Measurements from ENCODE around the gene FAM131A.

Gene FAM131A

GRCh38 chr3:184382326-184383032 lies 45.1 kb downstream of the FAM131A start:
- no peak overlapping the region for H3K4me3 ChIP-seq (ENCODE audit: low read depth in 1 of 2, low read length in 2 of 2)
- H3K36me3 ChIP-seq (ENCODE audit: control insufficient read depth in 1 of 2, insufficient read depth in 2 of 2, low read length in 2 of 2): peaks cover 0 to 6% of the 10 kb centered on the region in 2 donors
- H3K27me3 ChIP-seq (ENCODE audit: low read depth, low read length): peaks cover 14% of the 10 kb centered on the region
- no peaks in the 10 kb centered on the region for H3K9me3 ChIP-seq (ENCODE audit: control insufficient read depth in 1 of 2, low read length in 2 of 2)
- peaks cover 0 to 13% of the 10 kb centered on the region in 2 donors for H3K4me1 ChIP-seq (ENCODE audit: control insufficient read depth in 1 of 2, insufficient read depth in 2 of 2, low read length in 2 of 2)
- no peak overlapping the region for H3K27ac ChIP-seq (ENCODE audit: low read length)

- Histone ChIP-seq H3K4me3 (ENCODE audit: low read depth in 1 of 2, low read length in 2 of 2) (no peak overlapping the region), H3K27me3 (ENCODE audit: low read depth, low read length) (peaks cover 8% of the 10 kb centered on the region), H3K36me3 (ENCODE audit: control insufficient read depth in 1 of 2, insufficient read depth in 2 of 2, low read length in 2 of 2) (peaks cover 0 to 6% of the 10 kb centered on the region in 2 donors), H3K4me1 (ENCODE audit: control insufficient read depth in 1 of 2, insufficient read depth in 2 of 2, low read length in 2 of 2) (peaks cover 0 to 13% of the 10 kb centered on the region in 2 donors), H3K27ac (ENCODE audit: low read length) (no peak overlapping the region), H3K9me3 (ENCODE audit: control insufficient read depth in 1 of 2, low read length in 2 of 2) (no peaks in the 10 kb centered on the region)
These were observed 45.8 kb downstream of the FAM131A start for GRCh38 chr3:184383033-184383740.

- peaks cover 0 to 6% of the 10 kb centered on the region in 2 donors for H3K36me3 ChIP-seq (ENCODE audit: control insufficient read depth in 1 of 2, insufficient read depth in 2 of 2, low read length in 2 of 2)
- H3K27me3 ChIP-seq (ENCODE audit: low read depth, low read length): peaks cover 8% of the 10 kb centered on the region
- H3K9me3 ChIP-seq (ENCODE audit: control insufficient read depth in 1 of 2, low read length in 2 of 2): no peaks in the 10 kb centered on the region
- H3K4me3 ChIP-seq (ENCODE audit: low read depth in 1 of 2, low read length in 2 of 2): no peak overlapping the region
- H3K4me1 ChIP-seq (ENCODE audit: control insufficient read depth in 1 of 2, insufficient read depth in 2 of 2, low read length in 2 of 2): peaks cover 0 to 13% of the 10 kb centered on the region in 2 donors
- no peak overlapping the region for H3K27ac ChIP-seq (ENCODE audit: low read length)
These were observed 46.9 kb downstream of the FAM131A start for GRCh38 chr3:184384342-184384741.

- Histone ChIP-seq H3K27me3 (ENCODE audit: low read depth, low read length) (peaks cover 8% of the 10 kb centered on the region), H3K4me3 (ENCODE audit: low read depth in 1 of 2, low read length in 2 of 2) (no peak overlapping the region), H3K27ac (ENCODE audit: low read length) (no peak overlapping the region)
These were observed 47.5 kb downstream of the FAM131A start for GRCh38 chr3:184384856-184385422.

GRCh38 chr3:184386047-184386806 lies 48.8 kb downstream of the FAM131A start:
- peaks cover 0 to 5% of the 10 kb centered on the region in 2 donors for H3K4me1 ChIP-seq (ENCODE audit: control insufficient read depth in 1 of 2, insufficient read depth in 2 of 2, low read length in 2 of 2)
- H3K27me3 ChIP-seq (ENCODE audit: low read depth, low read length): peaks cover under 1% of the 10 kb centered on the region
- peaks cover 0 to 6% of the 10 kb centered on the region in 2 donors for H3K36me3 ChIP-seq (ENCODE audit: control insufficient read depth in 1 of 2, insufficient read depth in 2 of 2, low read length in 2 of 2)
- no peak overlapping the region for H3K4me3 ChIP-seq (ENCODE audit: low read depth in 1 of 2, low read length in 2 of 2)
- no peaks in the 10 kb centered on the region for H3K9me3 ChIP-seq (ENCODE audit: control insufficient read depth in 1 of 2, low read length in 2 of 2)
- no peak overlapping the region for H3K27ac ChIP-seq (ENCODE audit: low read length)

More at GRCh38 chr3:184384856-184385422, 47.5 kb downstream of the FAM131A start:
- peaks cover 0 to 13% of the 10 kb centered on the region in 2 donors for H3K4me1 ChIP-seq (ENCODE audit: control insufficient read depth in 1 of 2, insufficient read depth in 2 of 2, low read length in 2 of 2)
- peaks cover 0 to 6% of the 10 kb centered on the region in 2 donors for H3K36me3 ChIP-seq (ENCODE audit: control insufficient read depth in 1 of 2, insufficient read depth in 2 of 2, low read length in 2 of 2)
- H3K9me3 ChIP-seq (ENCODE audit: control insufficient read depth in 1 of 2, low read length in 2 of 2): no peaks in the 10 kb centered on the region

GRCh38 chr3:184387174-184387714 lies 49.8 kb downstream of the FAM131A start:
- Histone ChIP-seq H3K36me3 (ENCODE audit: control insufficient read depth in 1 of 2, insufficient read depth in 2 of 2, low read length in 2 of 2) (peaks cover 0 to 6% of the 10 kb centered on the region in 2 donors), H3K4me1 (ENCODE audit: control insufficient read depth in 1 of 2, insufficient read depth in 2 of 2, low read length in 2 of 2) (no peaks in the 10 kb centered on the region), H3K4me3 (ENCODE audit: low read depth in 1 of 2, low read length in 2 of 2) (no peak overlapping the region), H3K27me3 (ENCODE audit: low read depth, low read length) (no peaks in the 10 kb centered on the region), H3K9me3 (ENCODE audit: control insufficient read depth in 1 of 2, low read length in 2 of 2) (no peaks in the 10 kb centered on the region), H3K27ac (ENCODE audit: low read length) (no peak overlapping the region)

GRCh38 chr3:184388164-184388935 lies 51.0 kb downstream of the FAM131A start:
- Histone ChIP-seq H3K9me3 (ENCODE audit: control insufficient read depth in 1 of 2, low read length in 2 of 2) (no peaks in the 10 kb centered on the region), H3K36me3 (ENCODE audit: control insufficient read depth in 1 of 2, insufficient read depth in 2 of 2, low read length in 2 of 2) (peaks cover 0 to 6% of the 10 kb centered on the region in 2 donors), H3K27me3 (ENCODE audit: low read depth, low read length) (no peaks in the 10 kb centered on the region), H3K27ac (ENCODE audit: low read length) (no peak overlapping the region), H3K4me3 (ENCODE audit: low read depth in 1 of 2, low read length in 2 of 2) (no peak overlapping the region), H3K4me1 (ENCODE audit: control insufficient read depth in 1 of 2, insufficient read depth in 2 of 2, low read length in 2 of 2) (no peaks in the 10 kb centered on the region)

GRCh38 chr3:184388936-184389230 lies 51.5 kb downstream of the FAM131A start:
- Histone ChIP-seq H3K27ac (ENCODE audit: low read length) (no peak overlapping the region), H3K9me3 (ENCODE audit: control insufficient read depth in 1 of 2, low read length in 2 of 2) (no peaks in the 10 kb centered on the region), H3K4me3 (ENCODE audit: low read depth in 1 of 2, low read length in 2 of 2) (no peak overlapping the region), H3K27me3 (ENCODE audit: low read depth, low read length) (no peaks in the 10 kb centered on the region), H3K4me1 (ENCODE audit: control insufficient read depth in 1 of 2, insufficient read depth in 2 of 2, low read length in 2 of 2) (no peaks in the 10 kb centered on the region), H3K36me3 (ENCODE audit: control insufficient read depth in 1 of 2, insufficient read depth in 2 of 2, low read length in 2 of 2) (peaks cover 0 to 6% of the 10 kb centered on the region in 2 donors)

GRCh38 chr3:184389384-184389783 lies 52.0 kb downstream of the FAM131A start:
- Histone ChIP-seq H3K36me3 (ENCODE audit: control insufficient read depth in 1 of 2, insufficient read depth in 2 of 2, low read length in 2 of 2) (peaks cover 0 to 6% of the 10 kb centered on the region in 2 donors), H3K4me3 (ENCODE audit: low read depth in 1 of 2, low read length in 2 of 2) (no peak overlapping the region), H3K27me3 (ENCODE audit: low read depth, low read length) (no peaks in the 10 kb centered on the region), H3K9me3 (ENCODE audit: control insufficient read depth in 1 of 2, low read length in 2 of 2) (no peaks in the 10 kb centered on the region), H3K4me1 (ENCODE audit: control insufficient read depth in 1 of 2, insufficient read depth in 2 of 2, low read length in 2 of 2) (no peaks in the 10 kb centered on the region), H3K27ac (ENCODE audit: low read length) (no peak overlapping the region)

- H3K9me3 ChIP-seq (ENCODE audit: control insufficient read depth in 1 of 2, low read length in 2 of 2): no peaks in the 10 kb centered on the region
- H3K36me3 ChIP-seq (ENCODE audit: control insufficient read depth in 1 of 2, insufficient read depth in 2 of 2, low read length in 2 of 2): peaks cover 0 to 6% of the 10 kb centered on the region in 2 donors
- H3K4me3 ChIP-seq (ENCODE audit: low read depth in 1 of 2, low read length in 2 of 2): no peak overlapping the region
- H3K4me1 ChIP-seq (ENCODE audit: control insufficient read depth in 1 of 2, insufficient read depth in 2 of 2, low read length in 2 of 2): no peaks in the 10 kb centered on the region
- no peak overlapping the region for H3K27ac ChIP-seq (ENCODE audit: low read length)
- no peaks in the 10 kb centered on the region for H3K27me3 ChIP-seq (ENCODE audit: low read depth, low read length)
These were observed 52.6 kb downstream of the FAM131A start for GRCh38 chr3:184389935-184390528.

Measured in muscle layer of duodenum (tissue), 2 donors.